HepG2 (cell line): ENCODE results near the gene FRMD8. TPM values are rescaled to one million over a fixed set of nuclear protein-coding genes. Genes with fewer than 3 reads are reported as not detected.

ENCODE experiments used
- IKZF4 ChIP-seq: sonication (generic); formaldehyde crosslinking; IDR thresholded peaks from 2 replicates; pipeline ENCODE4 v1.5.1; 2020; ENCODE audit warnings: borderline replicate concordance, mild to moderate bottlenecking, low read depth, missing genetic modification reagents; ENCODE audit errors: not compliant biosample characterization
- MTA1 ChIP-seq: sonication (generic); formaldehyde crosslinking; IDR thresholded peaks from 2 replicates; pipeline ENCODE4 v1.4.0; 2020; ENCODE audit warnings: missing genetic modification reagents, mild to moderate bottlenecking, borderline replicate concordance
- NCOA1 ChIP-seq: sonication (generic); formaldehyde crosslinking; IDR thresholded peaks from 2 replicates; pipeline ENCODE4 v1.9.0; 2021; ENCODE audit warnings: missing genetic modification reagents
- NR1H2 ChIP-seq: sonication (generic); formaldehyde crosslinking; IDR thresholded peaks from 2 replicates; pipeline ENCODE4 v1.8.1; 2022; ENCODE audit warnings: low read depth, missing genetic modification reagents, borderline replicate concordance
- NR2F1 ChIP-seq, 2 experiments: fragments of 450-650 bp in 1 of 2; formaldehyde crosslinking in 1 of 2; IDR thresholded peaks; 2 replicates each; pipeline versions ENCODE4 v1.5.0 to v1.6.1; 2016 to 2020; ENCODE audit warnings: mild to moderate bottlenecking in 1 of 2, missing compliant biosample characterization in 1 of 2, missing genetic modification reagents in 1 of 2, moderate library complexity in 1 of 2
- SATB2 ChIP-seq: sonication (generic); formaldehyde crosslinking; IDR thresholded peaks from 2 replicates; pipeline ENCODE4 v1.5.0; 2020; ENCODE audit warnings: missing genetic modification reagents
- SP140L ChIP-seq: sonication (generic); formaldehyde crosslinking; IDR thresholded peaks from 2 replicates; pipeline ENCODE4 v1.4.0; 2020; ENCODE audit warnings: missing genetic modification reagents, borderline replicate concordance
- SRSF4 ChIP-seq: fragments of 200-400 bp; formaldehyde crosslinking; IDR thresholded peaks from one replicate; pipeline ENCODE4 v1.6.1; 2018; ENCODE audit warnings: mild to moderate bottlenecking, low read depth, low read length, moderate library complexity; ENCODE audit not compliant: poor library complexity, severe bottlenecking
- ZBTB1 ChIP-seq: sonication (generic); formaldehyde crosslinking; IDR thresholded peaks from 2 replicates; pipeline ENCODE4 v1.4.0; 2020; ENCODE audit warnings: missing genetic modification reagents, borderline replicate concordance
- ZNF10 ChIP-seq: sonication (generic); formaldehyde crosslinking; IDR thresholded peaks from 2 replicates; pipeline ENCODE4 v1.4.0; 2020; ENCODE audit warnings: mild to moderate bottlenecking, low read depth, missing genetic modification reagents, borderline replicate concordance
- ZNF143 ChIP-seq: sonication (generic); formaldehyde crosslinking; IDR thresholded peaks from 2 replicates; pipeline ENCODE4 v1.4.0; 2020; ENCODE audit warnings: missing genetic modification reagents
- ZNF335 ChIP-seq: sonication (generic); formaldehyde crosslinking; IDR thresholded peaks from 2 replicates; pipeline ENCODE4 v1.4.0; 2020; ENCODE audit warnings: missing genetic modification reagents
- ZNF777 ChIP-seq: sonication (generic); formaldehyde crosslinking; IDR thresholded peaks from 2 replicates; pipeline ENCODE4 v1.4.0; 2020; ENCODE audit warnings: missing genetic modification reagents
- polyA plus RNA-seq, 8 experiments: library from polyadenylated mRNA; depleted of rRNA in 3 of 8; stranded (reverse) in 7 of 8; unstranded in 1 of 8; fragments of >200 nt; fragmentation: Illumina TruSeq in 4 of 8; extraction: Trizol in 4 of 8; gene quantifications; 2 replicates each; pipeline versions ENCODE4 v1.2.1 to v1.2.3, GENCODE V29; 2011 to 2016; ENCODE audit warnings: low read depth in 4 of 8, missing spikeins in 1 of 8, mixed read lengths in 1 of 8; ENCODE audit not compliant: insufficient read depth in 1 of 8
- total RNA-seq, 5 experiments: library from RNA; depleted of rRNA; stranded (reverse); fragments of >200 nt; fragmentation: Illumina TruSeq; extraction: Trizol; gene quantifications; 2 replicates each; pipeline ENCODE4 v1.2.3, GENCODE V29; 2016; ENCODE audit warnings: low read depth in 1 of 5
- TF ChIP-seq, protein P1 (sequence below): sonication (generic); formaldehyde crosslinking; IDR thresholded peaks from 2 replicates; pipeline ENCODE4 v1.4.0; 2020; ENCODE audit warnings: missing genetic modification reagents
- TF ChIP-seq, protein P2 (sequence below): sonication (generic); formaldehyde crosslinking; IDR thresholded peaks from 2 replicates; pipeline ENCODE4 v1.4.0; 2020; ENCODE audit warnings: mild to moderate bottlenecking, low read depth, missing genetic modification reagents
- TF ChIP-seq, protein P3 (sequence below): sonication (generic); formaldehyde crosslinking; IDR thresholded peaks from 2 replicates; pipeline ENCODE4 v1.4.0; 2020; ENCODE audit warnings: mild to moderate bottlenecking, missing genetic modification reagents, borderline replicate concordance
- TF ChIP-seq, protein P4 (sequence below): sonication (generic); formaldehyde crosslinking; IDR thresholded peaks from 2 replicates; pipeline ENCODE4 v1.4.0; 2020; ENCODE audit warnings: missing genetic modification reagents

Gene FRMD8
- total and polyA plus RNA-seq, 2 of the 13 experiments (the other 11 are each of a cell fraction or from before 2014, with no cell fraction given), result 5.8 to 20.6 TPM

DNA sequence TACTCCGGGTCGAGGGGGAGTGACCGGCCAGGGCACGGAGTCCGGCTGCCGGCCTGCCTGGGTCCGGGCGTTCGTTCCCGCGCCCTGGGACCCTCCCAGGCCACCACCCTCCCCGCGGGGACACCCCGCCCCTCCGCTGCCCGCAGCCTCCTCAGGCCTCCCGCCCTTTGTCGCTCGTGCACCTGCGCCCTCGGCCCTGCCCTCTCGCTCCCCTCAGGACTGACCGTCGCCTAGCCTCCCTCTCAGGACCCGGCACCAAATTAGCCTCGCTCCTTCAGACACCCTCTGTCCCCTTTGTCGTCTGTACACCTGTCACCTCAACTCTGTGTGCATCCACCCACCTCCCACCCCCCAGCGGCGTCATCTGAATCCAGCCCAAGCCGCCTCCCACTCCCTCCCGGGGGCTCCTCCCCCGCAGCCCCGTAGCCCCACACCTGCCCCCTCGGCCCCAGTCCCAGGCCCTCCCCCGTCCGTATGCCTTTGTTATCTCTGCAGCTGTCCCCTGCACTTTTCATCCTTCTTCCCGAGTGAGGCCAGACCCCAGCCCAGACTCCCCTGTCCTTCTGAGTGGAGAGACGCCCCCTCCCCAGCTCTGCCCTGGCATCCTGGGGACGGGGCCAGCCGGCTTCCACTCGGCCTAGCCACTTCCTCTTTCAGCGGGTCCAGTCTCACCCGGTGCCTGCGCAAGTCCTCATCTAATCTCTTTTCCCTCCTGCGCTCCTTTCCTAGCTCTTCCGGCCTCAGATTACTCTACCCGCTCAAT is 31.2 kb upstream of the FRMD8 start (continued):
- no peak for TF ChIP-seq SP140L (CRISPR knock-in tag)
- TF ChIP-seq, protein P1, sequence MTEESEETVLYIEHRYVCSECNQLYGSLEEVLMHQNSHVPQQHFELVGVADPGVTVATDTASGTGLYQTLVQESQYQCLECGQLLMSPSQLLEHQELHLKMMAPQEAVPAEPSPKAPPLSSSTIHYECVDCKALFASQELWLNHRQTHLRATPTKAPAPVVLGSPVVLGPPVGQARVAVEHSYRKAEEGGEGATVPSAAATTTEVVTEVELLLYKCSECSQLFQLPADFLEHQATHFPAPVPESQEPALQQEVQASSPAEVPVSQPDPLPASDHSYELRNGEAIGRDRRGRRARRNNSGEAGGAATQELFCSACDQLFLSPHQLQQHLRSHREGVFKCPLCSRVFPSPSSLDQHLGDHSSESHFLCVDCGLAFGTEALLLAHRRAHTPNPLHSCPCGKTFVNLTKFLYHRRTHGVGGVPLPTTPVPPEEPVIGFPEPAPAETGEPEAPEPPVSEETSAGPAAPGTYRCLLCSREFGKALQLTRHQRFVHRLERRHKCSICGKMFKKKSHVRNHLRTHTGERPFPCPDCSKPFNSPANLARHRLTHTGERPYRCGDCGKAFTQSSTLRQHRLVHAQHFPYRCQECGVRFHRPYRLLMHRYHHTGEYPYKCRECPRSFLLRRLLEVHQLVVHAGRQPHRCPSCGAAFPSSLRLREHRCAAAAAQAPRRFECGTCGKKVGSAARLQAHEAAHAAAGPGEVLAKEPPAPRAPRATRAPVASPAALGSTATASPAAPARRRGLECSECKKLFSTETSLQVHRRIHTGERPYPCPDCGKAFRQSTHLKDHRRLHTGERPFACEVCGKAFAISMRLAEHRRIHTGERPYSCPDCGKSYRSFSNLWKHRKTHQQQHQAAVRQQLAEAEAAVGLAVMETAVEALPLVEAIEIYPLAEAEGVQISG, result no peak
- TF ChIP-seq NCOA1, result no peak
- peak; percentile 57; the same call in 1 of the 2 replicates for TF ChIP-seq MTA1 (CRISPR knock-in tag)
- no peak for TF ChIP-seq ZNF335 (CRISPR knock-in tag)
- no peak for TF ChIP-seq IKZF4 (CRISPR knock-in tag)
- no peak for TF ChIP-seq ZBTB1 (CRISPR knock-in tag)
- TF ChIP-seq SATB2, result no peak
- TF ChIP-seq, protein P2, sequence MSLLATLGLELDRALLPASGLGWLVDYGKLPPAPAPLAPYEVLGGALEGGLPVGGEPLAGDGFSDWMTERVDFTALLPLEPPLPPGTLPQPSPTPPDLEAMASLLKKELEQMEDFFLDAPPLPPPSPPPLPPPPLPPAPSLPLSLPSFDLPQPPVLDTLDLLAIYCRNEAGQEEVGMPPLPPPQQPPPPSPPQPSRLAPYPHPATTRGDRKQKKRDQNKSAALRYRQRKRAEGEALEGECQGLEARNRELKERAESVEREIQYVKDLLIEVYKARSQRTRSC, result 0 out of 2 replicates have a peak, but pooled peaks have one; percentile 64
- no peak for TF ChIP-seq NR2F1 (CRISPR knock-in tag; IDR thresholded peaks at IDR 0.05)
- no peak for TF ChIP-seq SRSF4
- TF ChIP-seq, protein P3, sequence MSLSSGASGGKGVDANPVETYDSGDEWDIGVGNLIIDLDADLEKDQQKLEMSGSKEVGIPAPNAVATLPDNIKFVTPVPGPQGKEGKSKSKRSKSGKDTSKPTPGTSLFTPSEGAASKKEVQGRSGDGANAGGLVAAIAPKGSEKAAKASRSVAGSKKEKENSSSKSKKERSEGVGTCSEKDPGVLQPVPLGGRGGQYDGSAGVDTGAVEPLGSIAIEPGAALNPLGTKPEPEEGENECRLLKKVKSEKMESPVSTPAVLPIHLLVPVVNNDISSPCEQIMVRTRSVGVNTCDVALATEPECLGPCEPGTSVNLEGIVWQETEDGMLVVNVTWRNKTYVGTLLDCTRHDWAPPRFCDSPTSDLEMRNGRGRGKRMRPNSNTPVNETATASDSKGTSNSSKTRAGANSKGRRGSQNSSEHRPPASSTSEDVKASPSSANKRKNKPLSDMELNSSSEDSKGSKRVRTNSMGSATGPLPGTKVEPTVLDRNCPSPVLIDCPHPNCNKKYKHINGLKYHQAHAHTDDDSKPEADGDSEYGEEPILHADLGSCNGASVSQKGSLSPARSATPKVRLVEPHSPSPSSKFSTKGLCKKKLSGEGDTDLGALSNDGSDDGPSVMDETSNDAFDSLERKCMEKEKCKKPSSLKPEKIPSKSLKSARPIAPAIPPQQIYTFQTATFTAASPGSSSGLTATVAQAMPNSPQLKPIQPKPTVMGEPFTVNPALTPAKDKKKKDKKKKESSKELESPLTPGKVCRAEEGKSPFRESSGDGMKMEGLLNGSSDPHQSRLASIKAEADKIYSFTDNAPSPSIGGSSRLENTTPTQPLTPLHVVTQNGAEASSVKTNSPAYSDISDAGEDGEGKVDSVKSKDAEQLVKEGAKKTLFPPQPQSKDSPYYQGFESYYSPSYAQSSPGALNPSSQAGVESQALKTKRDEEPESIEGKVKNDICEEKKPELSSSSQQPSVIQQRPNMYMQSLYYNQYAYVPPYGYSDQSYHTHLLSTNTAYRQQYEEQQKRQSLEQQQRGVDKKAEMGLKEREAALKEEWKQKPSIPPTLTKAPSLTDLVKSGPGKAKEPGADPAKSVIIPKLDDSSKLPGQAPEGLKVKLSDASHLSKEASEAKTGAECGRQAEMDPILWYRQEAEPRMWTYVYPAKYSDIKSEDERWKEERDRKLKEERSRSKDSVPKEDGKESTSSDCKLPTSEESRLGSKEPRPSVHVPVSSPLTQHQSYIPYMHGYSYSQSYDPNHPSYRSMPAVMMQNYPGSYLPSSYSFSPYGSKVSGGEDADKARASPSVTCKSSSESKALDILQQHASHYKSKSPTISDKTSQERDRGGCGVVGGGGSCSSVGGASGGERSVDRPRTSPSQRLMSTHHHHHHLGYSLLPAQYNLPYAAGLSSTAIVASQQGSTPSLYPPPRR, result 0 out of 2 replicates have a peak, but pooled peaks have one; percentile 24
- TF ChIP-seq ZNF10 (CRISPR knock-in tag), result no peak
- no peak for TF ChIP-seq NR1H2 (CRISPR knock-in tag)
- TF ChIP-seq ZNF143 (CRISPR knock-in tag), result no peak
- TF ChIP-seq, protein P4, sequence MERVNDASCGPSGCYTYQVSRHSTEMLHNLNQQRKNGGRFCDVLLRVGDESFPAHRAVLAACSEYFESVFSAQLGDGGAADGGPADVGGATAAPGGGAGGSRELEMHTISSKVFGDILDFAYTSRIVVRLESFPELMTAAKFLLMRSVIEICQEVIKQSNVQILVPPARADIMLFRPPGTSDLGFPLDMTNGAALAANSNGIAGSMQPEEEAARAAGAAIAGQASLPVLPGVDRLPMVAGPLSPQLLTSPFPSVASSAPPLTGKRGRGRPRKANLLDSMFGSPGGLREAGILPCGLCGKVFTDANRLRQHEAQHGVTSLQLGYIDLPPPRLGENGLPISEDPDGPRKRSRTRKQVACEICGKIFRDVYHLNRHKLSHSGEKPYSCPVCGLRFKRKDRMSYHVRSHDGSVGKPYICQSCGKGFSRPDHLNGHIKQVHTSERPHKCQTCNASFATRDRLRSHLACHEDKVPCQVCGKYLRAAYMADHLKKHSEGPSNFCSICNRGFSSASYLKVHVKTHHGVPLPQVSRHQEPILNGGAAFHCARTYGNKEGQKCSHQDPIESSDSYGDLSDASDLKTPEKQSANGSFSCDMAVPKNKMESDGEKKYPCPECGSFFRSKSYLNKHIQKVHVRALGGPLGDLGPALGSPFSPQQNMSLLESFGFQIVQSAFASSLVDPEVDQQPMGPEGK (CRISPR knock-in tag), result peak; percentile 52; the same call in 1 of the 2 replicates
- peak; percentile 37; the same call in 1 of the 2 replicates for TF ChIP-seq ZNF777 (CRISPR knock-in tag)
